HEK293 (cell line): Measurements from ENCODE around the gene FIGLA.

Source experiments
- CTCF ChIA-PET: fragments of 350-600 bp; formaldehyde crosslinking; extraction: SDS; loops from one replicate; lab custom pipeline; 2021; ENCODE audit warnings: antibody characterized with exemption; lab: Yijun Ruan, JAX
- POLR2A ChIA-PET: fragments of 300-600 bp; formaldehyde crosslinking; extraction: SDS; loops from one replicate; lab custom pipeline; 2020; ENCODE audit warnings: antibody characterized with exemption, inconsistent platforms; lab: Yijun Ruan, JAX
- H3K27ac ChIP-seq: fragments of 200-500 bp; sonication (Bioruptor generic); 2 replicates; pipeline ENCODE4 v1.5.1; 2014; ENCODE audit warnings: low read depth, low read length, control low read depth, inconsistent platforms; ENCODE audit errors: extremely low read depth
- H3K36me3 ChIP-seq, 2 experiments: fragments of 200-500 bp in 1 of 2; sonication (Bioruptor generic) in 1 of 2; 1 replicate in 1 of 2; 2 replicates in 1 of 2; pipeline ENCODE4 v1.5.1; 2014 to 2017; ENCODE audit warnings: inconsistent platforms in 2 of 2, low read length in 2 of 2; ENCODE audit not compliant: control insufficient read depth in 2 of 2, insufficient read depth in 1 of 2
- H3K4me1 ChIP-seq: fragments of 200-500 bp; sonication (Bioruptor generic); 2 replicates; pipeline ENCODE4 v1.5.1; 2014; ENCODE audit warnings: mild to moderate bottlenecking, low read length, inconsistent platforms; ENCODE audit not compliant: control insufficient read depth, insufficient read depth
- H3K4me3 ChIP-seq: 2 replicates; pipeline ENCODE4 v1.5.1; 2011; ENCODE audit warnings: low read depth, mild to moderate bottlenecking, control low read depth, low read length, moderate library complexity
- H3K9me3 ChIP-seq: fragments of 200-500 bp; sonication (Bioruptor generic); 2 replicates; pipeline ENCODE4 v1.5.1; 2014; ENCODE audit warnings: low read depth, low read length, inconsistent platforms; ENCODE audit not compliant: control insufficient read depth, insufficient read depth
- PRDM10 ChIP-seq: fragments of 450-650 bp; formaldehyde crosslinking; IDR thresholded peaks from 2 replicates; pipeline ENCODE4 v1.5.1; 2016; ENCODE audit warnings: missing biosample characterization, missing genetic modification characterization
- ZBTB6 ChIP-seq: fragments of 450-650 bp; formaldehyde crosslinking; IDR thresholded peaks from 2 replicates; pipeline ENCODE4 v1.5.1; 2017; ENCODE audit warnings: missing biosample characterization, missing genetic modification characterization
- ZNF169 ChIP-seq: fragments of 450-650 bp; formaldehyde crosslinking; IDR thresholded peaks from 2 replicates; pipeline ENCODE4 v1.5.1; 2016; ENCODE audit warnings: missing biosample characterization, missing genetic modification characterization
- ZNF2 ChIP-seq: fragments of 450-650 bp; formaldehyde crosslinking; IDR thresholded peaks from 2 replicates; pipeline ENCODE4 v1.5.1; 2016; ENCODE audit warnings: missing biosample characterization, missing genetic modification characterization
- ZNF398 ChIP-seq: fragments of 450-650 bp; formaldehyde crosslinking; IDR thresholded peaks from 2 replicates; pipeline ENCODE4 v1.5.1; 2017; ENCODE audit warnings: missing biosample characterization, missing genetic modification characterization
- ZNF488 ChIP-seq: fragments of 450-650 bp; formaldehyde crosslinking; IDR thresholded peaks from 2 replicates; pipeline ENCODE4 v1.5.1; 2016; ENCODE audit warnings: missing biosample characterization, missing genetic modification characterization
- ZNF513 ChIP-seq: fragments of 450-650 bp; IDR thresholded peaks from 2 replicates; pipeline ENCODE4 v1.5.1; 2018; ENCODE audit warnings: missing biosample characterization, missing genetic modification characterization
- ZNF558 ChIP-seq: fragments of 450-650 bp; formaldehyde crosslinking; IDR thresholded peaks from 2 replicates; pipeline ENCODE4 v1.5.1; 2016; ENCODE audit warnings: missing biosample characterization, missing genetic modification characterization
- ZNF664 ChIP-seq: fragments of 450-650 bp; formaldehyde crosslinking; IDR thresholded peaks from 2 replicates; pipeline ENCODE4 v1.5.1; 2016; ENCODE audit warnings: missing biosample characterization, missing genetic modification characterization

FIGLA gene

GRCh38 chr2:70765507-70765906 lies 24.9 kb downstream of the FIGLA start:
- H3K4me3 ChIP-seq = no peak overlapping the region
- POLR2A ChIA-PET = no interaction called here
- H3K36me3 ChIP-seq = no peaks in the 10 kb centered on the region
- peaks cover 5% of the 10 kb centered on the region; the same call in 1 of the 2 replicates for H3K4me1 ChIP-seq
- H3K27ac ChIP-seq = no peak overlapping the region
- TF ChIP-seq ZNF664 (tag by site-specific recombination) (0 out of 2 replicates have a peak, but pooled peaks have one; percentile 26), ZNF513 (tag by site-specific recombination) (no peak)
- CTCF ChIA-PET = interaction anchor here (0.8 to 1.8 kb wide), 3 partner anchors 16 to 79 kb away, joined by 3 to 6 read pairs (median 6); no protein-coding TSS in a partner anchor
- no peaks in the 10 kb centered on the region for H3K9me3 ChIP-seq

GRCh38 chr2:70759446-70759845 lies 31.0 kb downstream of the FIGLA start:
- no peaks in the 10 kb centered on the region for H3K9me3 ChIP-seq
- H3K4me1 ChIP-seq = no peaks in the 10 kb centered on the region
- ChIA-PET CTCF (interaction anchor here (2.3 kb wide), 1 partner anchor 9 kb away, joined by 12 read pairs; the partner anchor contains the start of gene ADD2), POLR2A (no interaction called here)
- TF ChIP-seq ZNF169 (tag by site-specific recombination) = no peak
- peak; percentile 54 for TF ChIP-seq PRDM10 (tag by site-specific recombination)
- no peak for TF ChIP-seq ZBTB6 (tag by site-specific recombination)
- TF ChIP-seq ZNF2 (tag by site-specific recombination) = no peak
- no peaks in the 10 kb centered on the region for H3K36me3 ChIP-seq
- no peak overlapping the region for H3K4me3 ChIP-seq
- no peak overlapping the region for H3K27ac ChIP-seq

GRCh38 chr2:70757966-70758365 lies 32.5 kb downstream of the FIGLA start:
- TF ChIP-seq ZNF488 (no peak), ZNF558 (no peak), ZNF398 (tag by site-specific recombination) (no peak)
- no peak overlapping the region for H3K4me3 ChIP-seq
- no peak overlapping the region for H3K27ac ChIP-seq
- POLR2A ChIA-PET = no interaction called here
- H3K36me3 ChIP-seq = no peaks in the 10 kb centered on the region
- CTCF ChIA-PET = interaction anchor here (0.8 to 2.3 kb wide), 2 partner anchors 11 to 162 kb away, joined by 4 to 12 read pairs; partner anchors contain the start of gene ADD2
- H3K9me3 ChIP-seq = no peaks in the 10 kb centered on the region
- peaks cover 4% of the 10 kb centered on the region; the same call in 1 of the 2 replicates for H3K4me1 ChIP-seq
